IgD-negative memory B cell (primary cell): ENCODE data around the gene PHF21B. TPM values are rescaled to one million over a fixed set of nuclear protein-coding genes. Genes with fewer than 3 reads are reported as not detected.
"Not testable (repeated sequence)": the region's sequence is repeated elsewhere in the genome, so short reads cannot be mapped to it uniquely, and the experiment has no call there.

Experiments
- H3K27ac Mint-ChIP-seq, 3 donors: one replicate each; pipeline ENCODE4 v1.8.0; 2020 to 2022; ENCODE audit warnings: mild to moderate bottlenecking in 3 of 3, mixed read lengths in 3 of 3, moderate library complexity in 1 of 3
- H3K27me3 Mint-ChIP-seq: one replicate; pipeline ENCODE4 v1.8.0; 2021; ENCODE audit warnings: mixed read lengths
- H3K36me3 Mint-ChIP-seq: one replicate; pipeline ENCODE4 v1.8.0; 2020; ENCODE audit warnings: mild to moderate bottlenecking, mixed read lengths
- H3K4me1 Mint-ChIP-seq, 3 donors: one replicate each; pipeline ENCODE4 v1.8.0; 2020 to 2022; ENCODE audit warnings: mixed read lengths in 3 of 3, mild to moderate bottlenecking in 1 of 3
- H3K4me3 Mint-ChIP-seq, 4 donors: one replicate each; pipeline ENCODE4 v1.8.0; 2020 to 2022; ENCODE audit warnings: mild to moderate bottlenecking in 4 of 4, mixed read lengths in 4 of 4, moderate library complexity in 3 of 4
- H3K9me3 Mint-ChIP-seq, 3 donors: one replicate each; pipeline ENCODE4 v1.8.0; 2020 to 2021; ENCODE audit warnings: mixed read lengths in 3 of 3, mild to moderate bottlenecking in 1 of 3
- polyA plus RNA-seq: library from polyadenylated mRNA; unstranded; fragments of 300-500 nt; fragmentation: Illumina TruSeq; gene quantifications from one replicate; pipeline ENCODE4 v1.2.3, GENCODE V29; 2021

PHF21B gene
- polyA plus RNA-seq, 1 donor from 2014 or later: not detected

GRCh38 chr22:44876921-44877320 is 132.9 kb downstream of the PHF21B start:
- Mint-ChIP-seq H3K36me3 (no peaks in the 10 kb centered on the region), H3K4me1 (no peaks in the 10 kb centered on the region), H3K27ac (no peak overlapping the region), H3K9me3 (peaks cover 4 to 15% (median 9%) of the 10 kb centered on the region in 3 donors), H3K4me3 (no peak overlapping the region), H3K27me3 (no peaks in the 10 kb centered on the region)

GRCh38 chr22:44871782-44872181 is 138.0 kb downstream of the PHF21B start:
- Mint-ChIP-seq H3K4me1 (no peaks in the 10 kb centered on the region), H3K4me3 (peak overlapping the region in 1 of 4 donors; percentile 27), H3K27me3 (peaks cover 2% of the 10 kb centered on the region), H3K9me3 (peaks cover 7 to 16% (median 11%) of the 10 kb centered on the region in 3 donors), H3K36me3 (no peaks in the 10 kb centered on the region), H3K27ac (no peak overlapping the region)

- H3K27ac Mint-ChIP-seq: no peak overlapping the region
Measured at GRCh38 chr22:44870021-44870420, 139.8 kb downstream of the PHF21B start.

GRCh38 chr22:44869196-44869595 is 140.6 kb downstream of the PHF21B start:
- no peaks in the 10 kb centered on the region for H3K4me1 Mint-ChIP-seq
- H3K4me3 Mint-ChIP-seq: no peak overlapping the region
- H3K9me3 Mint-ChIP-seq: peaks cover 4 to 7% (median 5%) of the 10 kb centered on the region in 3 donors
- no peak overlapping the region for H3K27ac Mint-ChIP-seq
- H3K27me3 Mint-ChIP-seq: peaks cover 2% of the 10 kb centered on the region
- H3K36me3 Mint-ChIP-seq: no peaks in the 10 kb centered on the region

More at GRCh38 chr22:44870021-44870420, 139.8 kb downstream of the PHF21B start:
- Mint-ChIP-seq H3K9me3 (peaks cover 4 to 7% (median 5%) of the 10 kb centered on the region in 3 donors), H3K36me3 (no peaks in the 10 kb centered on the region), H3K4me1 (no peaks in the 10 kb centered on the region), H3K4me3 (no peak overlapping the region), H3K27me3 (peaks cover 2% of the 10 kb centered on the region)

GRCh38 chr22:44865193-44866057 is 144.4 kb downstream of the PHF21B start:
- H3K27ac Mint-ChIP-seq: peak overlapping the region in 1 of 3 donors; percentile 87

GRCh38 chr22:44862981-44863860 is 146.6 kb downstream of the PHF21B start:
- Mint-ChIP-seq H3K27ac (peak overlapping the region in 1 of 3 donors; percentile 67), H3K4me1 (no peaks in the 10 kb centered on the region), H3K4me3 (no peak overlapping the region), H3K36me3 (peaks cover 2% of the 10 kb centered on the region), H3K27me3 (peaks cover 11% of the 10 kb centered on the region), H3K9me3 (peaks cover 0 to 2% (median 0%) of the 10 kb centered on the region in 3 donors)

More at GRCh38 chr22:44865193-44866057, 144.4 kb downstream of the PHF21B start:
- Mint-ChIP-seq H3K4me1 (no peaks in the 10 kb centered on the region), H3K4me3 (no peak overlapping the region), H3K36me3 (peaks cover 2% of the 10 kb centered on the region), H3K27me3 (peaks cover 11% of the 10 kb centered on the region), H3K9me3 (peaks cover 0 to 2% (median 0%) of the 10 kb centered on the region in 3 donors)

GRCh38 chr22:44862281-44862680 is 147.5 kb downstream of the PHF21B start:
- Mint-ChIP-seq H3K27me3 (peaks cover 10% of the 10 kb centered on the region), H3K27ac (no peak overlapping the region), H3K9me3 (peaks cover 0 to 1% (median 0%) of the 10 kb centered on the region in 3 donors), H3K4me3 (no peak overlapping the region), H3K36me3 (peaks cover 2% of the 10 kb centered on the region), H3K4me1 (no peaks in the 10 kb centered on the region)

GRCh38 chr22:44861245-44861644 is 148.6 kb downstream of the PHF21B start:
- Mint-ChIP-seq H3K4me1 (no peaks in the 10 kb centered on the region), H3K27me3 (peaks cover 9% of the 10 kb centered on the region), H3K36me3 (peaks cover 4% of the 10 kb centered on the region), H3K27ac (no peak overlapping the region), H3K9me3 (no peaks in the 10 kb centered on the region), H3K4me3 (no peak overlapping the region)

GRCh38 chr22:44860311-44860710 is 149.5 kb downstream of the PHF21B start:
- Mint-ChIP-seq H3K9me3 (no peaks in the 10 kb centered on the region), H3K4me3 (no peak overlapping the region), H3K27ac (no peak overlapping the region), H3K27me3 (peaks cover 9% of the 10 kb centered on the region), H3K4me1 (no peaks in the 10 kb centered on the region), H3K36me3 (peaks cover 4% of the 10 kb centered on the region)

- Mint-ChIP-seq H3K27me3 (peaks cover 9% of the 10 kb centered on the region), H3K4me3 (no peak overlapping the region), H3K9me3 (no peaks in the 10 kb centered on the region), H3K27ac (no peak overlapping the region), H3K4me1 (no peaks in the 10 kb centered on the region), H3K36me3 (peaks cover 4% of the 10 kb centered on the region)
Measured at GRCh38 chr22:44859641-44860040, 150.2 kb downstream of the PHF21B start.

GRCh38 chr22:44858819-44859218 is 151.0 kb downstream of the PHF21B start:
- H3K9me3 Mint-ChIP-seq, H3K27me3 Mint-ChIP-seq, H3K36me3 Mint-ChIP-seq, H3K4me1 Mint-ChIP-seq, H3K27ac Mint-ChIP-seq, H3K4me3 Mint-ChIP-seq: not testable (repeated sequence)

GRCh38 chr22:44855855-44856254 is 153.9 kb downstream of the PHF21B start:
- H3K36me3 Mint-ChIP-seq: peaks cover 1% of the 10 kb centered on the region
- H3K4me1 Mint-ChIP-seq: no peaks in the 10 kb centered on the region
- no peaks in the 10 kb centered on the region for H3K9me3 Mint-ChIP-seq
- no peak overlapping the region for H3K4me3 Mint-ChIP-seq
- no peak overlapping the region for H3K27ac Mint-ChIP-seq
- no peaks in the 10 kb centered on the region for H3K27me3 Mint-ChIP-seq

- not testable (repeated sequence) for H3K27ac Mint-ChIP-seq, H3K4me1 Mint-ChIP-seq, H3K4me3 Mint-ChIP-seq, H3K36me3 Mint-ChIP-seq, H3K9me3 Mint-ChIP-seq, H3K27me3 Mint-ChIP-seq
Measured at GRCh38 chr22:44854641-44855040, 155.2 kb downstream of the PHF21B start.

GRCh38 chr22:44850946-44851345 is 158.9 kb downstream of the PHF21B start:
- Mint-ChIP-seq H3K27ac (no peak overlapping the region), H3K27me3 (peaks cover 1% of the 10 kb centered on the region), H3K4me1 (no peaks in the 10 kb centered on the region), H3K4me3 (no peak overlapping the region), H3K9me3 (no peaks in the 10 kb centered on the region), H3K36me3 (no peaks in the 10 kb centered on the region)

- Mint-ChIP-seq H3K4me1 (no peaks in the 10 kb centered on the region), H3K27ac (no peak overlapping the region), H3K27me3 (peaks cover 1% of the 10 kb centered on the region), H3K36me3 (peaks cover 5% of the 10 kb centered on the region), H3K9me3 (peaks cover 3 to 9% (median 6%) of the 10 kb centered on the region in 3 donors), H3K4me3 (no peak overlapping the region)
Measured at GRCh38 chr22:44848791-44849420, 160.9 kb downstream of the PHF21B start.
